ENCODE results near the gene ASAP2.

GRCh38 chr2:9373476-9373875 is 166.9 kb downstream of the ASAP2 start:
- TF ChIP-seq POLR2AphosphoS5 (IDR thresholded peaks at IDR 0.05; ENCODE audit: low read depth, low read length) (no peak), SIN3A (IDR thresholded peaks at IDR 0.05; ENCODE audit: borderline replicate concordance, insufficient read depth, low read length) (no peak)

All from PFSK-1 (cell line).